ENCODE measurements around the gene SNAPC4. TPM values are rescaled to one million over a fixed set of nuclear protein-coding genes. Genes with fewer than 3 reads are reported as not detected.
"Not testable (repeated sequence)": the region's sequence is repeated elsewhere in the genome, so short reads cannot be mapped to it uniquely, and the experiment has no call there.

SNAPC4 gene
- total and polyA plus RNA-seq, 4 donors = 1.6 to 13.9 (median 7.3) TPM

GRCh38 chr9:136353757-136354488, 46.0 kb downstream of the SNAPC4 start:
- Histone ChIP-seq H3K36me3 (ENCODE audit: control insufficient read depth in 1 of 2, insufficient read depth in 2 of 2, low read length in 1 of 2) (no peaks in the 10 kb centered on the region), H3K27me3 (ENCODE audit: control insufficient read depth in 1 of 2, insufficient read depth in 2 of 2, low read length in 1 of 2) (no peaks in the 10 kb centered on the region), H3K9me3 (ENCODE audit: control insufficient read depth, low read length) (no peaks in the 10 kb centered on the region), H3K4me1 (ENCODE audit: control insufficient read depth in 1 of 2, insufficient read depth in 2 of 2, low read length in 2 of 2) (no peaks in the 10 kb centered on the region), H3K4me3 (ENCODE audit: low read length in 2 of 2) (no peak overlapping the region), H3K27ac (ENCODE audit: low read depth in 1 of 2, low read length in 2 of 2) (no peak overlapping the region)
- intact Hi-C loops (cut with DNase I) = no loop called here
- no peak for DNase-seq
- WGBS, 2 donors = 72 to 78% methylated on average over 12 to 13 of the region's 13 CpGs
- ATAC-seq (ENCODE audit: low FRiP score) = no peak

- ATAC-seq (ENCODE audit: low FRiP score) (no peak), DNase-seq (no peak)
- H3K27ac ChIP-seq (ENCODE audit: low read depth in 1 of 2, low read length in 2 of 2) = no peak overlapping the region
- no peak overlapping the region for H3K4me3 ChIP-seq (ENCODE audit: low read length in 2 of 2)
- WGBS, 2 donors = 86 to 88% methylated on average over 11 of the region's 11 CpGs
- no peaks in the 10 kb centered on the region for H3K9me3 ChIP-seq (ENCODE audit: control insufficient read depth, low read length)
- no peaks in the 10 kb centered on the region for H3K27me3 ChIP-seq (ENCODE audit: control insufficient read depth in 1 of 2, insufficient read depth in 2 of 2, low read length in 1 of 2)
- H3K36me3 ChIP-seq (ENCODE audit: control insufficient read depth in 1 of 2, insufficient read depth in 2 of 2, low read length in 1 of 2) = no peaks in the 10 kb centered on the region
- no peaks in the 10 kb centered on the region for H3K4me1 ChIP-seq (ENCODE audit: control insufficient read depth in 1 of 2, insufficient read depth in 2 of 2, low read length in 2 of 2)
- intact Hi-C loops (cut with DNase I) = no loop called here
These were observed 46.9 kb downstream of the SNAPC4 start for GRCh38 chr9:136353088-136353487.

GRCh38 chr9:136352682-136353081, 47.3 kb downstream of the SNAPC4 start:
- no peak for ATAC-seq (ENCODE audit: low FRiP score)
- Histone ChIP-seq H3K36me3 (ENCODE audit: control insufficient read depth in 1 of 2, insufficient read depth in 2 of 2, low read length in 1 of 2) (no peaks in the 10 kb centered on the region), H3K27ac (ENCODE audit: low read depth in 1 of 2, low read length in 2 of 2) (no peak overlapping the region), H3K27me3 (ENCODE audit: control insufficient read depth in 1 of 2, insufficient read depth in 2 of 2, low read length in 1 of 2) (no peaks in the 10 kb centered on the region), H3K4me3 (ENCODE audit: low read length in 2 of 2) (no peak overlapping the region), H3K4me1 (ENCODE audit: control insufficient read depth in 1 of 2, insufficient read depth in 2 of 2, low read length in 2 of 2) (no peaks in the 10 kb centered on the region), H3K9me3 (ENCODE audit: control insufficient read depth, low read length) (no peaks in the 10 kb centered on the region)
- no peak for DNase-seq
- intact Hi-C loops (cut with DNase I) = no loop called here
- 81 to 83% methylated on average over 16 of the region's 16 CpGs for WGBS, 2 donors

GRCh38 chr9:136351868-136352267, 48.1 kb downstream of the SNAPC4 start:
- H3K27me3 ChIP-seq (ENCODE audit: control insufficient read depth in 1 of 2, insufficient read depth in 2 of 2, low read length in 1 of 2); H3K4me3 ChIP-seq (ENCODE audit: low read length in 2 of 2); H3K4me1 ChIP-seq (ENCODE audit: control insufficient read depth in 1 of 2, insufficient read depth in 2 of 2, low read length in 2 of 2); DNase-seq; H3K27ac ChIP-seq (ENCODE audit: low read depth in 1 of 2, low read length in 2 of 2); ATAC-seq (ENCODE audit: low FRiP score); H3K36me3 ChIP-seq (ENCODE audit: control insufficient read depth in 1 of 2, insufficient read depth in 2 of 2, low read length in 1 of 2); intact Hi-C loops (cut with DNase I); H3K9me3 ChIP-seq (ENCODE audit: control insufficient read depth, low read length): not testable (repeated sequence)
- 93 to 95% methylated on average over 19 to 24 of the region's 24 CpGs for WGBS, 2 donors

DNA sequence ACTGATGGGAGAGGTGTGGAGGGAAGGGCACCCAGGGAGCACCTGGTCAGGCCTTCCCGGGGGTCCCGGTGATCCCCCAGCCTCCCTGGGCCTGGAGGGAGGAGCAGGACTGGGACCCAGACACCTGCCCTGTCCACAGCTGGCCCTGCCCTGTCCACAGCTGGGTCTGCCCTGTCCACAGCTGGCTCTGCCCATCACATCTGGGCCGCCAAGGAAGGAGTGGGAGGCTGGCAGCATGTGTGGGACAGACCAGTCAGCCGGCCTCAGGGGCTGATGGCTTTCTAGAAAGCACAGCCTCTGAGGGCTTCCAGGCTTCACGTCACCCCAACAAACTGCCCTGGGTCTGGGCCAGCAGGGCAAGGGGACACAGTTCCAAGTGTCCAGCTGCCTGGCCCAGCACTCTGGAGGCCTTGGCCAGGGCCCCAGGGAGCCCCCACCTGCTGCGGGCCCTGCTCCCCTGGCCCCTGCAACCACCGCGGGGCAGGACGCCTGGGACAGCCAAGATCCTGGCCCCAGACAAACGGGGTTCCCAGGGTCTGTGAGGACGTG, 48.6 kb downstream of the SNAPC4 start:
- no peak for DNase-seq
- 66 to 75% methylated on average over 11 of the region's 11 CpGs for WGBS, 2 donors
- Histone ChIP-seq H3K36me3 (ENCODE audit: control insufficient read depth in 1 of 2, insufficient read depth in 2 of 2, low read length in 1 of 2) (no peaks in the 10 kb centered on the region), H3K4me3 (ENCODE audit: low read length in 2 of 2) (no peak overlapping the region), H3K4me1 (ENCODE audit: control insufficient read depth in 1 of 2, insufficient read depth in 2 of 2, low read length in 2 of 2) (no peaks in the 10 kb centered on the region), H3K27ac (ENCODE audit: low read depth in 1 of 2, low read length in 2 of 2) (no peak overlapping the region), H3K9me3 (ENCODE audit: control insufficient read depth, low read length) (no peaks in the 10 kb centered on the region), H3K27me3 (ENCODE audit: control insufficient read depth in 1 of 2, insufficient read depth in 2 of 2, low read length in 1 of 2) (no peaks in the 10 kb centered on the region)
- no peak for ATAC-seq (ENCODE audit: low FRiP score)
- intact Hi-C loops (cut with DNase I) = no loop called here

Other genes with a start within 250 kb of the SNAPC4 start
- not detected for gene LHX3, start 195.0 kb downstream of the SNAPC4 start, total RNA-seq
- not detected for gene LHX3, start 195.0 kb downstream of the SNAPC4 start, polyA plus RNA-seq
- 1 to 10 TPM; 6.8 to 7.9 TPM for gene QSOX2, start 154.4 kb downstream of the SNAPC4 start, total RNA-seq
- gene QSOX2, start 154.4 kb downstream of the SNAPC4 start, polyA plus RNA-seq = 1 to 10 TPM; 1.0 to 5.7 TPM
- not detected for gene CCDC187, start 96.1 kb downstream of the SNAPC4 start, total RNA-seq
- gene CCDC187, start 96.1 kb downstream of the SNAPC4 start, polyA plus RNA-seq = not detected
- gene GPSM1, start 72.6 kb downstream of the SNAPC4 start, total RNA-seq = 10 to 100 TPM; 22.7 to 28.9 TPM
- 10 to 100 TPM in 1 of 2 donors, 1 to 10 TPM in 1; 6.9 to 53.7 TPM for gene GPSM1, start 72.6 kb downstream of the SNAPC4 start, polyA plus RNA-seq
- gene DNLZ, start 36.4 kb downstream of the SNAPC4 start, total RNA-seq = 10 to 100 TPM; 15.5 to 18.1 TPM
- gene DNLZ, start 36.4 kb downstream of the SNAPC4 start, polyA plus RNA-seq = 10 to 100 TPM; 12.4 to 14.4 TPM
- 1 to 10 TPM; 2.6 to 5.3 TPM for gene CARD9, start 26.5 kb downstream of the SNAPC4 start, total RNA-seq
- 1 to 10 TPM; 1.4 to 4.4 TPM for gene CARD9, start 26.5 kb downstream of the SNAPC4 start, polyA plus RNA-seq
- gene ENTR1, start 10.4 kb upstream of the SNAPC4 start, total RNA-seq = 10 to 100 TPM; 27.1 to 39.0 TPM
- gene ENTR1, start 10.4 kb upstream of the SNAPC4 start, polyA plus RNA-seq = 10 to 100 TPM; 15.0 to 47.2 TPM
- 10 to 100 TPM; 31.2 to 38.8 TPM for gene PMPCA, start 10.5 kb upstream of the SNAPC4 start, total RNA-seq
- 10 to 100 TPM; 16.2 to 72.0 TPM for gene PMPCA, start 10.5 kb upstream of the SNAPC4 start, polyA plus RNA-seq
- 10 to 100 TPM in 1 of 2 donors, 1 to 10 TPM in 1; 8.6 to 14.9 TPM for gene INPP5E, start 39.7 kb upstream of the SNAPC4 start, total RNA-seq
- gene INPP5E, start 39.7 kb upstream of the SNAPC4 start, polyA plus RNA-seq = 10 to 100 TPM in 1 of 2 donors, 1 to 10 TPM in 1; 2.8 to 15.6 TPM
- gene SEC16A, start 82.9 kb upstream of the SNAPC4 start, total RNA-seq = 10 to 100 TPM; 57.1 to 59.1 TPM
- gene SEC16A, start 82.9 kb upstream of the SNAPC4 start, polyA plus RNA-seq = 10 to 100 TPM; 11.1 to 61.0 TPM
- gene NOTCH1, start 145.9 kb upstream of the SNAPC4 start, total RNA-seq = 10 to 100 TPM; 47.4 to 81.6 TPM
- 1 to 10 TPM; 3.1 to 8.5 TPM for gene NOTCH1, start 145.9 kb upstream of the SNAPC4 start, polyA plus RNA-seq

Data from aorta (tissue), 5 donors.